HEK293 (cell line): Measurements from ENCODE around the gene TPD52L1.
A peak's percentile ranks its signal among the peaks of the same experiment; 100 is the strongest.

Experiments
- CTCF ChIA-PET: fragments of 350-600 bp; formaldehyde crosslinking; extraction: SDS; loops from one replicate; lab custom pipeline; 2021; ENCODE audit warnings: antibody characterized with exemption; lab: Yijun Ruan, JAX
- POLR2A ChIA-PET: fragments of 300-600 bp; formaldehyde crosslinking; extraction: SDS; loops from one replicate; lab custom pipeline; 2020; ENCODE audit warnings: antibody characterized with exemption, inconsistent platforms; lab: Yijun Ruan, JAX
- H3K27ac ChIP-seq: fragments of 200-500 bp; sonication (Bioruptor generic); 2 replicates; pipeline ENCODE4 v1.5.1; 2014; ENCODE audit warnings: low read depth, low read length, control low read depth, inconsistent platforms; ENCODE audit errors: extremely low read depth
- H3K36me3 ChIP-seq, 2 experiments: fragments of 200-500 bp in 1 of 2; sonication (Bioruptor generic) in 1 of 2; 1 replicate in 1 of 2; 2 replicates in 1 of 2; pipeline ENCODE4 v1.5.1; 2014 to 2017; ENCODE audit warnings: inconsistent platforms in 2 of 2, low read length in 2 of 2; ENCODE audit not compliant: control insufficient read depth in 2 of 2, insufficient read depth in 1 of 2
- H3K4me1 ChIP-seq: fragments of 200-500 bp; sonication (Bioruptor generic); 2 replicates; pipeline ENCODE4 v1.5.1; 2014; ENCODE audit warnings: mild to moderate bottlenecking, low read length, inconsistent platforms; ENCODE audit not compliant: control insufficient read depth, insufficient read depth
- H3K4me3 ChIP-seq: 2 replicates; pipeline ENCODE4 v1.5.1; 2011; ENCODE audit warnings: low read depth, mild to moderate bottlenecking, control low read depth, low read length, moderate library complexity
- H3K9me3 ChIP-seq: fragments of 200-500 bp; sonication (Bioruptor generic); 2 replicates; pipeline ENCODE4 v1.5.1; 2014; ENCODE audit warnings: low read depth, low read length, inconsistent platforms; ENCODE audit not compliant: control insufficient read depth, insufficient read depth
- HOXA7 ChIP-seq: sonication (generic); formaldehyde crosslinking; IDR thresholded peaks from 2 replicates; pipeline ENCODE4 v1.8.1; 2022; ENCODE audit warnings: missing genetic modification reagents, borderline replicate concordance
- KLF1 ChIP-seq: fragments of 450-650 bp; formaldehyde crosslinking; IDR thresholded peaks from 2 replicates; pipeline ENCODE4 v1.5.1; 2016; ENCODE audit warnings: missing biosample characterization, missing genetic modification characterization
- KLF8 ChIP-seq: fragments of 450-650 bp; formaldehyde crosslinking; IDR thresholded peaks from 2 replicates; pipeline ENCODE4 v1.5.1; 2016; ENCODE audit warnings: missing biosample characterization, missing genetic modification characterization
- MYNN ChIP-seq: fragments of 450-650 bp; formaldehyde crosslinking; IDR thresholded peaks from 2 replicates; pipeline ENCODE4 v1.5.1; 2016; ENCODE audit warnings: missing biosample characterization, missing genetic modification characterization, borderline replicate concordance
- SP3 ChIP-seq: fragments of 450-650 bp; formaldehyde crosslinking; IDR thresholded peaks from 2 replicates; pipeline ENCODE4 v1.5.1; 2016; ENCODE audit warnings: missing biosample characterization, missing genetic modification characterization
- WT1 ChIP-seq: fragments of 450-650 bp; formaldehyde crosslinking; IDR thresholded peaks from 2 replicates; pipeline ENCODE4 v1.5.1; 2016; ENCODE audit warnings: missing biosample characterization, missing genetic modification characterization
- ZBTB6 ChIP-seq: fragments of 450-650 bp; formaldehyde crosslinking; IDR thresholded peaks from 2 replicates; pipeline ENCODE4 v1.5.1; 2017; ENCODE audit warnings: missing biosample characterization, missing genetic modification characterization
- ZFP3 ChIP-seq: fragments of 450-650 bp; formaldehyde crosslinking; IDR thresholded peaks from 2 replicates; pipeline ENCODE4 v1.5.1; 2016; ENCODE audit warnings: low read depth, missing biosample characterization, missing genetic modification characterization
- ZIC2 ChIP-seq: fragments of 450-650 bp; formaldehyde crosslinking; IDR thresholded peaks from 2 replicates; pipeline ENCODE4 v1.5.1; 2016; ENCODE audit warnings: missing biosample characterization, missing genetic modification characterization
- ZNF121 ChIP-seq: fragments of 450-650 bp; formaldehyde crosslinking; IDR thresholded peaks from 2 replicates; pipeline ENCODE4 v1.5.1; 2016; ENCODE audit warnings: missing biosample characterization, missing genetic modification characterization
- ZNF146 ChIP-seq: fragments of 450-650 bp; formaldehyde crosslinking; IDR thresholded peaks from 2 replicates; pipeline ENCODE4 v1.5.1; 2016; ENCODE audit warnings: missing biosample characterization, missing genetic modification characterization
- ZNF2 ChIP-seq: fragments of 450-650 bp; formaldehyde crosslinking; IDR thresholded peaks from 2 replicates; pipeline ENCODE4 v1.5.1; 2016; ENCODE audit warnings: missing biosample characterization, missing genetic modification characterization
- ZNF214 ChIP-seq: fragments of 450-650 bp; formaldehyde crosslinking; IDR thresholded peaks from 2 replicates; pipeline ENCODE4 v1.5.1; 2017; ENCODE audit warnings: missing biosample characterization, mild to moderate bottlenecking, missing genetic modification characterization, borderline replicate concordance
- ZNF221 ChIP-seq: fragments of 450-650 bp; formaldehyde crosslinking; IDR thresholded peaks from 2 replicates; pipeline ENCODE4 v1.5.1; 2017; ENCODE audit warnings: missing biosample characterization, missing genetic modification characterization, borderline replicate concordance
- ZNF248 ChIP-seq: fragments of 450-650 bp; formaldehyde crosslinking; IDR thresholded peaks from 2 replicates; pipeline ENCODE4 v1.5.1; 2017; ENCODE audit warnings: missing biosample characterization, missing genetic modification characterization
- ZNF26 ChIP-seq: fragments of 450-650 bp; formaldehyde crosslinking; IDR thresholded peaks from 2 replicates; pipeline ENCODE4 v1.5.1; 2016; ENCODE audit warnings: missing biosample characterization, missing genetic modification characterization
- ZNF335 ChIP-seq: fragments of 450-650 bp; formaldehyde crosslinking; conservative IDR thresholded peaks from 2 replicates; pipeline ENCODE4 v1.5.1; 2016; ENCODE audit warnings: missing biosample characterization, missing genetic modification characterization
- ZNF354C ChIP-seq: fragments of 450-650 bp; formaldehyde crosslinking; IDR thresholded peaks from 2 replicates; pipeline ENCODE4 v1.5.1; 2016; ENCODE audit warnings: missing biosample characterization, missing genetic modification characterization, low read depth, borderline replicate concordance
- ZNF571 ChIP-seq: fragments of 450-650 bp; formaldehyde crosslinking; IDR thresholded peaks from 2 replicates; pipeline ENCODE4 v1.5.0; 2017; ENCODE audit warnings: missing biosample characterization, missing genetic modification characterization
- ZNF610 ChIP-seq: fragments of 450-650 bp; formaldehyde crosslinking; IDR thresholded peaks from 2 replicates; pipeline ENCODE4 v1.5.1; 2016; ENCODE audit warnings: missing biosample characterization, missing genetic modification characterization, borderline replicate concordance
- ZNF629 ChIP-seq: fragments of 450-650 bp; formaldehyde crosslinking; IDR thresholded peaks from 2 replicates; pipeline ENCODE4 v1.5.1; 2017; ENCODE audit warnings: missing biosample characterization, missing genetic modification characterization
- ZNF654 ChIP-seq: fragments of 450-650 bp; formaldehyde crosslinking; IDR thresholded peaks from 2 replicates; pipeline ENCODE4 v1.5.1; 2016; ENCODE audit warnings: low read depth, missing biosample characterization, missing genetic modification characterization
- ZNF677 ChIP-seq: fragments of 450-650 bp; IDR thresholded peaks from 2 replicates; pipeline ENCODE4 v1.5.0; 2018; ENCODE audit warnings: missing biosample characterization, mild to moderate bottlenecking, missing genetic modification characterization, moderate library complexity
- ZNF776 ChIP-seq: fragments of 450-650 bp; formaldehyde crosslinking; IDR thresholded peaks from 2 replicates; pipeline ENCODE4 v1.5.0; 2017; ENCODE audit warnings: missing biosample characterization, missing genetic modification characterization, borderline replicate concordance
- TF ChIP-seq, protein P1 (sequence below): fragments of 450-650 bp; formaldehyde crosslinking; IDR thresholded peaks from 2 replicates; pipeline ENCODE4 v1.5.1; 2016; ENCODE audit warnings: missing biosample characterization, missing genetic modification characterization
- TF ChIP-seq, protein P2 (sequence below): fragments of 450-650 bp; formaldehyde crosslinking; IDR thresholded peaks from 2 replicates; pipeline ENCODE4 v1.5.1; 2016; ENCODE audit warnings: missing biosample characterization, missing genetic modification characterization, borderline replicate concordance
- TF ChIP-seq, protein P3 (sequence below): fragments of 450-650 bp; IDR thresholded peaks from 2 replicates; pipeline ENCODE4 v1.5.1; 2018; ENCODE audit warnings: missing biosample characterization, missing genetic modification characterization

Gene TPD52L1

GRCh38 chr6:125301435-125302391, 148.1 kb downstream of the TPD52L1 start, which contains the start of gene HDDC2:
HDDC2 (minus strand) TSS chr6:125301967; CDS start chr6:125301932, 35 bp downstream.
- H3K4me1 ChIP-seq, result no peaks in the 10 kb centered on the region
- no peaks in the 10 kb centered on the region for H3K9me3 ChIP-seq
- ChIA-PET POLR2A (interaction anchor here (0.6 to 2.1 kb wide), 10 partner anchors 86 to 1730 kb away, joined by 3 to 13 read pairs (median 3); partner anchors contain the start of genes TPD52L1 and TRMT11), CTCF (interaction anchor here (0.6 to 1.9 kb wide), 11 partner anchors 10 to 1964 kb away, joined by 3 to 11 read pairs (median 3); partner anchors contain the start of genes HINT3 and TPD52L1)
- H3K27ac ChIP-seq, result peak within 1 kb of the TSS; percentile 90
- H3K36me3 ChIP-seq, result peaks cover 18 to 37% of the 10 kb centered on the region in 2 experiments
- peak within 1 kb of the TSS; percentile 89 for H3K4me3 ChIP-seq
- TF ChIP-seq ZNF776 (tag by site-specific recombination) (no peak), ZNF354C (no peak), ZNF335 (tag by site-specific recombination) (peak; percentile 78; the same call in 1 of the 2 replicates), ZNF221 (tag by site-specific recombination) (no peak), ZNF2 (tag by site-specific recombination) (peak; percentile 73; the same call in 1 of the 2 replicates), ZNF214 (tag by site-specific recombination) (no peak), ZBTB6 (no peak), ZNF654 (tag by site-specific recombination) (no peak), ZNF677 (tag by site-specific recombination) (peak; percentile 59), ZNF121 (tag by site-specific recombination) (peak; percentile 21; the same call in 1 of the 2 replicates), ZNF610 (tag by site-specific recombination) (peak; percentile 51; the same call in 1 of the 2 replicates), SP3 (tag by site-specific recombination) (peak; percentile 97), KLF8 (tag by site-specific recombination) (peak; percentile 67), ZIC2 (tag by site-specific recombination) (no peak; the same call in 1 of the 2 replicates), ZNF629 (tag by site-specific recombination) (peak; percentile 23; the same call in 1 of the 2 replicates), ZNF146 (tag by site-specific recombination) (no peak; the same call in 1 of the 2 replicates), ZNF571 (tag by site-specific recombination) (no peak), WT1 (peak; percentile 64; the same call in 1 of the 2 replicates), HOXA7 (no peak), ZFP3 (tag by site-specific recombination) (peak; percentile 60; the same call in 1 of the 2 replicates), KLF1 (tag by site-specific recombination) (peak; percentile 44; the same call in 1 of the 2 replicates), ZNF248 (tag by site-specific recombination) (no peak), MYNN (tag by site-specific recombination) (peak; percentile 58; the same call in 1 of the 2 replicates), ZNF26 (tag by site-specific recombination) (no peak)
- TF ChIP-seq, protein P1, sequence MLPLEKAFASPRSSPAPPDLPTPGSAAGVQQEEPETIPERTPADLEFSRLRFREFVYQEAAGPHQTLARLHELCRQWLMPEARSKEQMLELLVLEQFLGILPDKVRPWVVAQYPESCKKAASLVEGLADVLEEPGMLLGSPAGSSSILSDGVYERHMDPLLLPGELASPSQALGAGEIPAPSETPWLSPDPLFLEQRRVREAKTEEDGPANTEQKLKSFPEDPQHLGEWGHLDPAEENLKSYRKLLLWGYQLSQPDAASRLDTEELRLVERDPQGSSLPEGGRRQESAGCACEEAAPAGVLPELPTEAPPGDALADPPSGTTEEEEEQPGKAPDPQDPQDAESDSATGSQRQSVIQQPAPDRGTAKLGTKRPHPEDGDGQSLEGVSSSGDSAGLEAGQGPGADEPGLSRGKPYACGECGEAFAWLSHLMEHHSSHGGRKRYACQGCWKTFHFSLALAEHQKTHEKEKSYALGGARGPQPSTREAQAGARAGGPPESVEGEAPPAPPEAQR (tag by site-specific recombination), result peak; percentile 79; the same call in 1 of the 2 replicates
- TF ChIP-seq, protein P2, sequence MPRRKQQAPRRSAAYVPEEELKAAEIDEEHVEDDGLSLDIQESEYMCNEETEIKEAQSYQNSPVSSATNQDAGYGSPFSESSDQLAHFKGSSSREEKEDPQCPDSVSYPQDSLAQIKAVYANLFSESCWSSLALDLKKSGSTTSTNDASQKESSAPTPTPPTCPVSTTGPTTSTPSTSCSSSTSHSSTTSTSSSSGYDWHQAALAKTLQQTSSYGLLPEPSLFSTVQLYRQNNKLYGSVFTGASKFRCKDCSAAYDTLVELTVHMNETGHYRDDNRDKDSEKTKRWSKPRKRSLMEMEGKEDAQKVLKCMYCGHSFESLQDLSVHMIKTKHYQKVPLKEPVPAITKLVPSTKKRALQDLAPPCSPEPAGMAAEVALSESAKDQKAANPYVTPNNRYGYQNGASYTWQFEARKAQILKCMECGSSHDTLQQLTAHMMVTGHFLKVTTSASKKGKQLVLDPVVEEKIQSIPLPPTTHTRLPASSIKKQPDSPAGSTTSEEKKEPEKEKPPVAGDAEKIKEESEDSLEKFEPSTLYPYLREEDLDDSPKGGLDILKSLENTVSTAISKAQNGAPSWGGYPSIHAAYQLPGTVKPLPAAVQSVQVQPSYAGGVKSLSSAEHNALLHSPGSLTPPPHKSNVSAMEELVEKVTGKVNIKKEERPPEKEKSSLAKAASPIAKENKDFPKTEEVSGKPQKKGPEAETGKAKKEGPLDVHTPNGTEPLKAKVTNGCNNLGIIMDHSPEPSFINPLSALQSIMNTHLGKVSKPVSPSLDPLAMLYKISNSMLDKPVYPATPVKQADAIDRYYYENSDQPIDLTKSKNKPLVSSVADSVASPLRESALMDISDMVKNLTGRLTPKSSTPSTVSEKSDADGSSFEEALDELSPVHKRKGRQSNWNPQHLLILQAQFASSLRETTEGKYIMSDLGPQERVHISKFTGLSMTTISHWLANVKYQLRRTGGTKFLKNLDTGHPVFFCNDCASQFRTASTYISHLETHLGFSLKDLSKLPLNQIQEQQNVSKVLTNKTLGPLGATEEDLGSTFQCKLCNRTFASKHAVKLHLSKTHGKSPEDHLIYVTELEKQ (tag by site-specific recombination), result no peak
- TF ChIP-seq, protein P3, sequence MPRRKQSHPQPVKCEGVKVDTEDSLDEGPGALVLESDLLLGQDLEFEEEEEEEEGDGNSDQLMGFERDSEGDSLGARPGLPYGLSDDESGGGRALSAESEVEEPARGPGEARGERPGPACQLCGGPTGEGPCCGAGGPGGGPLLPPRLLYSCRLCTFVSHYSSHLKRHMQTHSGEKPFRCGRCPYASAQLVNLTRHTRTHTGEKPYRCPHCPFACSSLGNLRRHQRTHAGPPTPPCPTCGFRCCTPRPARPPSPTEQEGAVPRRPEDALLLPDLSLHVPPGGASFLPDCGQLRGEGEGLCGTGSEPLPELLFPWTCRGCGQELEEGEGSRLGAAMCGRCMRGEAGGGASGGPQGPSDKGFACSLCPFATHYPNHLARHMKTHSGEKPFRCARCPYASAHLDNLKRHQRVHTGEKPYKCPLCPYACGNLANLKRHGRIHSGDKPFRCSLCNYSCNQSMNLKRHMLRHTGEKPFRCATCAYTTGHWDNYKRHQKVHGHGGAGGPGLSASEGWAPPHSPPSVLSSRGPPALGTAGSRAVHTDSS (tag by site-specific recombination), result peak; percentile 99
